ENCODE results near the gene ASS1. TPM values are rescaled to one million over a fixed set of nuclear protein-coding genes. Genes with fewer than 3 reads are reported as not detected.

The ASS1 gene
- total RNA-seq, 2 donors from 2014 or later = 0.69 to 1.4 TPM

DNA sequence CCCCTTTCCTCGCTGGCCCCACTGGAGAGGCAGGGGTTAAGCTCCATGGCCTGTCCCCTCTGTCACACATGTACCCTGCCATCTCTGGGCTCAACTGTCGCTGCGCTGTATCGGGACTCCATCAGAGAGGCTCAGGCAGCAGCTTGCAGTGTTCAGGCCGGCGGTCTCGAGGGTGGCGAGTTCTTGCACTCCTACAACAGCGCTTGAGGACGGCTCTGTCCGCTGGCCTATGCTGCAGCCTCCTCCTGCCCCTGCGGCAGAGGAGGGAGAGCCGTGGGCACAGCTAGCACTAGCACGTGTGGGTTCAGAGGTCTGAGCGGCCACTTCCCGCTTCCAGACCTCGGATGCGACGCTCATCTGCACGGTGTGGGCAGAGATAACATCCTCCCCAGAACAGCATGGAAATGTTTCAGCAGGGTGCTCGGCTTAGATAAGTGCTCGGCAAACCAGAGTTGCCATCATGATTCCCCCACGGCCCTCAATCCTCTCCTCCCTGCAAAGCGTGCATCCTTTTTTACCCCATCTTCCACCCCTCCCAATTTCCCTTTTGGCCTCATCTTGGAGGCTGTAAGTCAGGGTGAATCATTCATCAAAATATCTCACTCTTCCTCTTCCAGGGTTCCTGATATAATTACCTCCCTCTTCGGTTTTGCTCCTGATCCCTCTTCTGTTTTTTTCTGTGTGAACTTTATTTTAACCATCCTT, 92.7 kb downstream of the ASS1 start:
- ATAC-seq (replicated peaks) = no peak
- peaks cover 10% of the 10 kb centered on the region for H3K4me1 Mint-ChIP-seq
- H3K27ac Mint-ChIP-seq = no peak overlapping the region
- peaks cover 50% of the 10 kb centered on the region for H3K27me3 Mint-ChIP-seq
- no peaks in the 10 kb centered on the region for H3K9me3 Mint-ChIP-seq
- H3K4me3 Mint-ChIP-seq = no peak overlapping the region
- H3K36me3 Mint-ChIP-seq (ENCODE audit: low read depth) = no peaks in the 10 kb centered on the region

DNA sequence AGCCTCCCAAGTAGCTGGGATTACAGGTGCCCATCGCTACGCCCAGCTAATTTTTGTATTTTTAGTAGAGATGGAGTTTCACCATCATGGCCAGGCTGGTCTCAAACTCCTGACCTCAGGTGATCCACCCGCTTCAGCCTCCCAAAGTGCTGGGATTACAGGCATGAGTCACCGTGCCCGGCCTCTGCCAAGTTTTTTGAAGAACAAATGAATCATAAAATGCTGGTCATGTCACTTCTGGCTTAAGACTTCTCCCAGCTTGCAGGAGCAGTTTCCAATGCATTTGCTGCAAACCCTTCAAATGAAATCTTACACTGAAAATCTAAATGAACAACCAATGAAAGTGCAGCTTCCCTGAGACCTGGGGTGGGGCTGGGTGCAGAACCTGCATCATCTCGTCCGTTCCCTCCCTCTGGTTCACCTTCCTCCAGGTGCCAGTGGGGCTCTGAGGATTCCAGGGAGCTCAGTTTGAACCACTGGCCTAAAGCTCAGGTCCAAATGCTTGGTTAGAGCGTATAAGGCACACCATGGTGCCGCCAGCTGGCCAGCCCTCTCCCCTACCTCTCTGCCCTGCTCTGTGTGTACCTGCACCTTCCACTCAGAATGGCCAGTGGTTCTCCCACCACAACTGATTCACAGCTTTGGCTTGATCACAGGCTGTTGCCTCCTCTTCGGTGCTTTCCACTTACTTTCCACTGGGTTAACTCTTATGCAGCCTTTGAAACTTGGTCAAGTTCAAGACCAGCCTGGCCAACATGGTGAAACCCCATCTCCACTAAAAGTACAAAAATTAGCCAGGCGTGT, 94.9 kb downstream of the ASS1 start:
- no peak overlapping the region for H3K4me3 Mint-ChIP-seq
- no peaks in the 10 kb centered on the region for H3K36me3 Mint-ChIP-seq (ENCODE audit: low read depth)
- H3K27me3 Mint-ChIP-seq = peaks cover 52% of the 10 kb centered on the region
- H3K9me3 Mint-ChIP-seq = no peaks in the 10 kb centered on the region
- H3K4me1 Mint-ChIP-seq = peaks cover 10% of the 10 kb centered on the region
- no peak overlapping the region for H3K27ac Mint-ChIP-seq
- no peak for ATAC-seq (replicated peaks)

DNA sequence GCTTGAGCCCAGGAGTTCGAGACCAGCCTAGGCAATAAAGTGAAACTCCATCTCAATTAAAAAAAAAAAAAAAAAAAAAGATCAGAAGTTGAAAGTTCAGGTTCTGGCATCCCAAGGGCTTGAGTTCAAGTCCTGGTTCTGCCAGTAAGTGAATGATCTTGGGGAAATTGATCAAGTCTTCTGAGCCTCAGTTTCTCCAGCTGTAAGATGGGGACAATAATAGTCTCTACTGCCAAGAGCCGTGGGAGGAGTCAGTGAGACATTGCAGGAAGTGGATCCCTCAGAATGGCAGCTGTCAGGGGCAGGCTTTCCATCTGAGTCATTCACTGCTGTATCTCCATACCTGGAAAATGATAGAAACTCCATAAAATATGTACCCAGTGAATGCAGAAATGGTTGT, 96.8 kb downstream of the ASS1 start:
- H3K4me3 Mint-ChIP-seq = no peak overlapping the region
- no peaks in the 10 kb centered on the region for H3K36me3 Mint-ChIP-seq (ENCODE audit: low read depth)
- ATAC-seq (replicated peaks) = no peak
- peaks cover 46% of the 10 kb centered on the region for H3K27me3 Mint-ChIP-seq
- H3K9me3 Mint-ChIP-seq = no peaks in the 10 kb centered on the region
- peaks cover 6% of the 10 kb centered on the region for H3K4me1 Mint-ChIP-seq
- no peak overlapping the region for H3K27ac Mint-ChIP-seq

DNA sequence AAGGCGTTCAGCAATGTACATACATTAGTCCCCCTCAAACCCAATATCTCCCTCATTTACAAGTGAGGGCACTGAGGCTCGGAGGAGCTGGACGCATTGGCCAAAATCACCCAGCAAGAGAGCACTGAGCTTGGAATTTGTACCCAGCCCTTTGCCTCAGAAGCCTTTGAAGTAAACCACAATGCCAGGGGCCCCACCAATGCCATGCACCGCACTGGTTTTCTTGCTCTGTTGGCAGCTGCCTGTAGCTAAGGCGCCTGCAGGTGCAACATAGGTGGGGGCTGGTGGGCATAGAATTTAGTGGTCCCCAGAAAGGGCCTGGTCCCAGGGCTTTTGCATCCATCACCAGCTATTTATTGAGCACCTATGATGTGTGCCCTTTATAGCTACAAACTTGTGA, 97.3 kb downstream of the ASS1 start:
- H3K4me1 Mint-ChIP-seq = peaks cover 6% of the 10 kb centered on the region
- no peak overlapping the region for H3K4me3 Mint-ChIP-seq
- no peaks in the 10 kb centered on the region for H3K9me3 Mint-ChIP-seq
- H3K27me3 Mint-ChIP-seq = peaks cover 42% of the 10 kb centered on the region
- no peaks in the 10 kb centered on the region for H3K36me3 Mint-ChIP-seq (ENCODE audit: low read depth)
- no peak for ATAC-seq (replicated peaks)
- H3K27ac Mint-ChIP-seq = no peak overlapping the region

DNA sequence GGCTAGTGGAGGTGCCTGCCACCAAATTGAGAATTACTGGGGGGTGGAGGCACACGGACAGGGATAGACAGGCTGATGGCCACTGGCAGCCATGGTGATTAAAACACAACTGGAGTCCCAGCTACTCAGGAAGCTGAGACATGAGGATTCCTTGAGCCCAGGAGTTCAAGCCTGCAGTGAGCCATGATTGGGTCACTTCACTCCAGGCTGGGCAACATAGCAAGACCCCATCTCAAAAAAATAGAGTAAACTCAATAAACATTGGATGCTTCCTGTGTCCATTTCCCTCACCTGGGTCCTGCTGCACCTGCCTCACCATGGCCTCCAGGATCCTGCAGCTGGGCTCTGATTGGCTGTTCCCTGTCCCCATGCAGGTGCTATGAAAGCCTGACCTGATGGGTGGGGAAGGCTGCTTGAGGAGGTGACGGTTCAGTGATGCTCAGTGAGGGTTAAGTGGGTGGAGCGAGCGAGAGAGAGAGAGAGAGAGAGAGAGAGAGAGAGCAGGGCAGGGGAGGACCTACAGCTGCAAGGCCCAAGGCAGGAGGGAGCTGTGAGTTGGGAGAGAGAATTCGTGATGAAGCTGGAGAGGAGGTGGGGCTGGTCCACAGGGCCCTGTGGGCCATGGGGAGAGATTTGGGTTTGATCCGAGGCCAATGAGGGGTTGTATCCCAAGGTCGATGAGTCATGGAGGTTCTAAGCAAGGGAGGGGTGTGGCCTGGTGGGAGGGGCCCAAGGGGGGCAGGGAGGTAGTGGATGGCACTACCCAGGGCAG, 97.9 kb downstream of the ASS1 start:
- ATAC-seq (replicated peaks) = no peak
- peaks cover 4% of the 10 kb centered on the region for H3K4me1 Mint-ChIP-seq
- no peak overlapping the region for H3K27ac Mint-ChIP-seq
- H3K27me3 Mint-ChIP-seq = peaks cover 39% of the 10 kb centered on the region
- no peaks in the 10 kb centered on the region for H3K9me3 Mint-ChIP-seq
- H3K36me3 Mint-ChIP-seq (ENCODE audit: low read depth) = no peaks in the 10 kb centered on the region
- no peak overlapping the region for H3K4me3 Mint-ChIP-seq

DNA sequence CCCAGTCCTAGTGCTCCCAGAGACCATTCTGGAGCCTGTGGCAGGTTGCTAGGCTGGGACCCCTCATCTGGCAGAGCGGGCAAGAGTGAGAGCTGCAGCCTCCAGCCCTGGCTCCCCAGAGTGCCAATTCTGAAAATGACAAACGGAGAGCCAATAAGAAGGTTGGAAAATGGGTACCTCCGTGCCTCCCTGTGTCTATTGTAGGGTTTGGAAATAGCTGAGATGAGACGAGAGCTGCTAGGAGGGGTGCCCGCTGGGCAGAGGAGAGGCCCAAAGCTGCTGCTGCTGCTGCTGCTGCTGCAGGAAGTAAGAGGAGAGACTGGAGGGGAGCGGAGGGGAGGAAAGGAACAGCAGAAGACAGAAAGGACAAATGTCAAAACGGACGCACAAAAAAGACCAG, 98.6 kb downstream of the ASS1 start:
- Mint-ChIP-seq H3K27me3 (peaks cover 32% of the 10 kb centered on the region), H3K4me3 (no peak overlapping the region), H3K4me1 (no peaks in the 10 kb centered on the region), H3K9me3 (no peaks in the 10 kb centered on the region), H3K36me3 (ENCODE audit: low read depth) (no peaks in the 10 kb centered on the region), H3K27ac (no peak overlapping the region)
- no peak for ATAC-seq (replicated peaks)

DNA sequence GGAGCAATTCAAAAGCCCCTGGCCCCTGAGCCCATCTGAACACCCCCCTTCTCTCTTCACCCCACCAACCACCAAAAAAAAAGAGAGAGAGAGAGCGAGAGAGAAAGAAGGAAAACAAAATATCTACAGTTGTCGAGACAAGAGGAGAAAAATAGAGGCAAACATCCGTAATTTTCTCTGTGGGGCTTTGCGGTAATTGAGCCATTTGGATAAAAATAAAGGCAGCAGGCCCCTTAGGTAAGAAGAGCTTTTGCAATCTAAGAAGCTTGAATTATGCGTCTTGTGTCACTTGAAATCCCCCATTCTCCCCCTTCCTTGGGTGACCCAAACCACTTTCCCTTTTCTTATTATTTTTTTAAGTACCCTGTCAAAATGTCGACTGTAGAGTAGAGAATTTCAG, 99.1 kb downstream of the ASS1 start:
- Mint-ChIP-seq H3K4me3 (no peak overlapping the region), H3K27ac (no peak overlapping the region), H3K4me1 (no peaks in the 10 kb centered on the region), H3K27me3 (peaks cover 27% of the 10 kb centered on the region), H3K9me3 (no peaks in the 10 kb centered on the region), H3K36me3 (ENCODE audit: low read depth) (no peaks in the 10 kb centered on the region)
- no peak for ATAC-seq (replicated peaks)

DNA sequence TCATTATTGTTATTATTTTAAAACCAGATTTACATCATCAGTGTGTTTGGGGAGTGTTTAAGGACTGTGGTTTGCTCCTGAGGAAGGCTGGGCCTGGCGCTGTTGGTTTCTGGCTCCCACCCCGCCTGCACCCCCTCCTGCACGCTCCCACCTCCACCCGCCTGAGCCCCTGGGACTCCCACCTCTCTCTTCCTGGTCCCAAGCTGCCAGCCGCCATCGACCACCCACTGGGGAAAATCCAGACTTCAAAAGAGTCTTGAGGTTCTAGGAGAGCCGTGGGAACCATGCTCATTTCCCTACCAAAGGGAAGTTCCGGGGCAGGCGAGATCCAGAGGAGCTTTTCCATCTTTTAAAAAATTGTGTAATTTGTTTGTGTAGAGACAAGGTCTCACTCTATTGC, 99.6 kb downstream of the ASS1 start:
- Mint-ChIP-seq H3K27me3 (peaks cover 27% of the 10 kb centered on the region), H3K4me1 (no peaks in the 10 kb centered on the region), H3K4me3 (no peak overlapping the region), H3K36me3 (ENCODE audit: low read depth) (no peaks in the 10 kb centered on the region), H3K27ac (no peak overlapping the region), H3K9me3 (no peaks in the 10 kb centered on the region)
- no peak for ATAC-seq (replicated peaks)

DNA sequence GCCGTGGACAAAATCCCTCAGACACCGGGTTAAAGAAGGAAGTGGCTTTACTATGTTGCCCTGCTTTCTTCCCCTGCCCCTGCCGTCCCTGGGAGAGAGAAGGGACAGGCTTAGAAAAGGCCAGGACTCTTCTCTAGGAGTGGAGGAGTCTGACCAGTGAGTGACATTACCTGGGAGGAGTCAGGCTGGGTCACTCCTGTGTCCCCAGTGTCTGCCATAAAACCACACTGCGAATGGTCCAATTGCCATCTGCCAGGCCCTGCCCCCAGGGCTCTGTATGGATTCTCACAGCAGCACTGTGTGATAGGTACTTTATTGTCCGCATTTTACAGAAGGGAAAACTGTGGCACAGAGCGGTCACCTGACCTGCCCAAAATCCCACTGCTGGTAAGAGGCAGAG, 103.3 kb downstream of the ASS1 start:
- no peaks in the 10 kb centered on the region for H3K9me3 Mint-ChIP-seq
- H3K36me3 Mint-ChIP-seq (ENCODE audit: low read depth) = no peaks in the 10 kb centered on the region
- peaks cover 10% of the 10 kb centered on the region for H3K27me3 Mint-ChIP-seq
- no peak overlapping the region for H3K4me3 Mint-ChIP-seq
- H3K4me1 Mint-ChIP-seq = no peaks in the 10 kb centered on the region
- ATAC-seq (replicated peaks) = no peak
- H3K27ac Mint-ChIP-seq = no peak overlapping the region

DNA sequence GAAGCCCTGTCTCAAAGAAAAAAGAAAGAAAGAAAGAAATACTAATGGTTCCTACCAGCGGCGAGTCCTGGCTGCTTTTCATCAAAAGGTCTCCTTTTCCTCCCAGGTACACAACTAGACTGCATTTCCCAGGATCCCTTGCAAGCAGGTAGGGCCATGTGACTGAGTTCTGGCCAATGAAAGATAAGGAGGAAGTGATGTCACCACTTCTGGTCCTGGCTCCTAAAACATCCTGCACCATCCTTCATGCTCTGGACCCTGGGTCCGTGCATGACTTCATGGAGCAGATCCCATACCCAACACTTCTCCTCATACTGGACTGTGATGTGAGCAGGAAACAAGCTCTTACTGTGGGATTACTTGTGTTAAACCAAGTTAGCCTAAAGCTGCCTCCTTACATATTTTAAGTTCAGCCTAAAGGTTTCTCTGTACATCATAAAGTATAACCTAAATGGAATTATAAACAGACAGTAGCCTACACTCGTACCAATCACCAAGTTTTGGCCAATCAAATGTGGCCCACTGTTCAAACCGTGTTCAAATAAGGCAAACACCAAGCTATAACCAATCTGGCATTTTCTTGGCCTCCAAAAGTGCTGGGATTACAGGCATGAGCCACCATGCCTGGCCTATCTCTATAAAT, 104.5 kb downstream of the ASS1 start:
- H3K4me1 Mint-ChIP-seq = no peaks in the 10 kb centered on the region
- H3K36me3 Mint-ChIP-seq (ENCODE audit: low read depth) = no peaks in the 10 kb centered on the region
- H3K9me3 Mint-ChIP-seq = no peaks in the 10 kb centered on the region
- ATAC-seq (replicated peaks) = peak; percentile 35
- no peak overlapping the region for H3K4me3 Mint-ChIP-seq
- peaks cover 4% of the 10 kb centered on the region for H3K27me3 Mint-ChIP-seq
- H3K27ac Mint-ChIP-seq = no peak overlapping the region

Other genes starting within 250 kb of the ASS1 start
- gene HMCN2, start 179.2 kb upstream of the ASS1 start, total RNA-seq = not detected
- gene FUBP3, start 134.6 kb downstream of the ASS1 start, total RNA-seq = 10 to 100 TPM; 25.4 to 47.6 TPM
- gene PRDM12, start 219.6 kb downstream of the ASS1 start, total RNA-seq = under 1 TPM in 1 of 2 donors, not detected in 1; 0.15 TPM
- gene EXOSC2, start 248.8 kb downstream of the ASS1 start, total RNA-seq = 10 to 100 TPM; 66.9 to 89.1 TPM